H4 (cell line): ENCODE data around the gene NMNAT1. TPM values are rescaled to one million over a fixed set of nuclear protein-coding genes. Genes with fewer than 3 reads are reported as not detected.
"Not testable (repeated sequence)": the region's sequence is repeated elsewhere in the genome, so short reads cannot be mapped to it uniquely, and the experiment has no call there.

Experiments
- DNase-seq: peaks from one replicate; pipeline ENCODE4 v3.0.0-alpha.2; 2015; ENCODE audit warnings: low spot score
- total RNA-seq: library from RNA; depleted of rRNA; stranded (reverse); fragments of >200 nt; shearing (Covaris generic); gene quantifications from 2 replicates; pipeline ENCODE4 v1.2.3, GENCODE V29; 2014; rRNA removed

NMNAT1 gene
- total RNA-seq, 1 experiment from 2014 or later = 5.8 TPM

DNA sequence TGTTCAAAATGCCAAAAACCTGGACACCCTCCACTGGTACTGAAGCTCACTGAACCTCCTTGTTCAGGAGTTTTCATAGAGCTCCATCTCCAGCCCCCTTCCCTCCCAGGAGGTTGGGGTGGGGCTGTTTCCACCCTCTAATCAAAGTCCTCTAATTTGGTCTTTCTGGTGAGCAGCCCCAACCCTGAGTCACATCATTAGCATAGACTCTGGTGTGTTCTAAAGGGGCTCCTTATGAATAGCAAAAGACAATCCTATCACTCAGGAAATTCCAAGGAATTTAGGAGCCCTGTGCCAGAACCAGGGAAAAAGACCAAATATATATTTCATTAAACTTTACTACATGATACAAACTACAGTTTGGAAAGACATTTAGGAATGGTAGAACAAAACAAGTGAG lies 76.3 kb downstream of the NMNAT1 start:
- DNase-seq = no peak

DNA sequence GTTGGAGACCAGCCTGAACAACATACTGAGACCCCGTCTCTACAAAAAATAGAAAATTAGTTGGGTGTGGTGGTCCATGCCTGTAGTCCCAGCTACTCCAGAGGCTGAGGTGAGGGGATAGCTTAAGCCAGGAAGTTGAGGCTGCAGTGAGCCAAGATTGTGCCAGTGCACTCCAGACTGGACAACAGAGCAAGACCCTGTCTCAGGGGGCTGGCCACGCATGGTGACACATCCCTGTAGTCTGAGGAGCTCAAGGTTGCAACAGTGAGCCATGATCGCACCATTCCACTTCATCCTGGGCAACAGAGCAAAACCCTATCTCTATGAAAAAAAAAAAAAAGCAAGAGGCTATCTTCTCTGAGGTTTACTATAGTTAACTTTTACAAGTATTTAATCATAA lies 76.8 kb downstream of the NMNAT1 start:
- DNase-seq = no peak

DNA sequence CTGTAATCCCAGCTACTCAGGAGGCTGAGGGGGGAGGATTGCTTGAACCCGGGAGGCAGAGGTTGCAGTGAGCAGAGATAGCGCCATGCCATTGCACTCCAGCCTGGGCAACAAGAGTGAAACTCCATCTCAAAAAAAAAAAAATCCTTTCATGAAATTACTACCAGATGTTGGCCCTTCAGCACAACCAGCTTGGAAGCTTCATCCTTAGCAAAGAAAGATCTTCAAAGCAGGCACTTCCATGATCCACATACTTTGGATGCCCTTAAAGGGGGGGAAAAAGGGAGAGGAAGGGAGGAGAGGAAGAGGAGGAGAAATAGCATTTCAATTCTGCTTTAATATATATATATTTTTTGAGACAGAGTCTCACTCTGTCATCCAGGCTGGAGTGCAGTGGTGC lies 77.4 kb downstream of the NMNAT1 start:
- DNase-seq = not testable (repeated sequence)

DNA sequence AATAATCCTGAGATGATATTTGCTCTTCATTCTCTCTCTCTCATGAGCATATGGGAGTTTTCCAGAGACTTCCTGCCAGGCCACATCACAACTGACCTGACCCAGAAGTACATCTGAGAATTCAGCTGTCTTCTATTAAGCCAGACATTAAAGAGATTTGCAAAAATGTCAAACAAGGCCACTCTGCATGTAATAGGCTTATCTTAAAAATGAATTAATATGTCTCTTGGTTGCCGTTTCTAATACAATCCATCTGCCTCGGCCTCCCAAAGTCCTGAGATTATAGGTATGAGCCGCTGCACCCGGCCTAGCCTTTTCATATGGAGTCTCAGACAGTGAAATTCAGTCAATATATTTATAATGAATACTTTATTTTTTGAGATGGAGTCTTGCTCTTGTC lies 78.7 kb downstream of the NMNAT1 start:
- DNase-seq = not testable (repeated sequence)

DNA sequence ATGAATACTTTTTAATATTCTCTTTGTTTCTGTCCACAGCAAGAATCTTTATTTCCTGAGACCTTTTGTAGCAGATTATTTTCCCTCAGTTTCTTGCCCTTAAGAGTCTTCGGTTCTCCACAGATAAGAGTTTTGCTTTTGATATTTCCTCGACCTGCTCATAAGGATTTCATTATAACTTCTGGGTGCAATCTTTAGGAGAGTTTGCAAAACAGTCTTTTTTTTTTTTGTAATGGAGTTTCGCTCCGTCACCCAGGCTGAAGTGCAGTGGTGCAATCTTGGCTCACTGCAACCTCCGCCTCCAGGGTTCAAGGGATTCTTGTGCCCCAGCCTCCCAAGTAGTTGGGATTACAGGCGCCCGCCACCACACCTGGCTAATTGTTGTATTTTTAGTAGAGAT lies 79.4 kb downstream of the NMNAT1 start:
- DNase-seq = no peak

DNA sequence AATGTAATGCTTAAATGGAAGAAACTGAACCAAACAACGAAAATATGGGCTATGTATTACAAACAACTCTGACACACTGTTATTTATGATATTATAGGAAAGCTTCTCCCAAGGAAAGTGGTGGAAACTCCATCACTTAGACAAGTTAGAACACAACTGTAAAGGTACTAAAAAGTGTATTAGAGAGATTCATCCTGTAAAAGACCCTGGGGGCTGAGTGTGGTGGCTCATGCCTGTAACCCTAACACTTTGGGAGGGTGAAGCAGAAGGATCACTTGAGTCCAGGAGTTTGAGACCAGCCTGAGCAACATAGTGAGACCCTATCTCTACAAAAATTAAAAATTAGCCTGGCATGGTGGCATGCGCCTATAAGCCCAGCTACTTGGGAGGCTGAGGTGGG lies 82.1 kb downstream of the NMNAT1 start:
- no peak for DNase-seq

DNA sequence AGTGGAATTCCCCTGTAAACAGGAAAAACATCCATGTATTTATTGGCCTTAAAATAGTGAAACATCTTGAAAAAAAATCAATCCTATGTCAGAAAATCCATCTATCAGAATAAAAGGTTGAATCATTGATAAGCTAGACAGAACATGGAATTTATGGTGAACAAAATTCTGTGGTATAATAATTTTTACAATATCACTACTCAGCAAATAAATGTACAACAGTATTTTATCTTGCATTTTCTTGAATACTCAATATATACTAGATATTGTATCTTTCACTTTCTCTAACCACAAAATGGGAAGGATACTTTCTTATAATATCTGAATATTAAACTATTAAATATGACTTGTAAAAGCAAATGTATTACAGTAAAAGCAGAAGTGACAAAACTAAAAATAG lies 83.8 kb downstream of the NMNAT1 start:
- DNase-seq = no peak

DNA sequence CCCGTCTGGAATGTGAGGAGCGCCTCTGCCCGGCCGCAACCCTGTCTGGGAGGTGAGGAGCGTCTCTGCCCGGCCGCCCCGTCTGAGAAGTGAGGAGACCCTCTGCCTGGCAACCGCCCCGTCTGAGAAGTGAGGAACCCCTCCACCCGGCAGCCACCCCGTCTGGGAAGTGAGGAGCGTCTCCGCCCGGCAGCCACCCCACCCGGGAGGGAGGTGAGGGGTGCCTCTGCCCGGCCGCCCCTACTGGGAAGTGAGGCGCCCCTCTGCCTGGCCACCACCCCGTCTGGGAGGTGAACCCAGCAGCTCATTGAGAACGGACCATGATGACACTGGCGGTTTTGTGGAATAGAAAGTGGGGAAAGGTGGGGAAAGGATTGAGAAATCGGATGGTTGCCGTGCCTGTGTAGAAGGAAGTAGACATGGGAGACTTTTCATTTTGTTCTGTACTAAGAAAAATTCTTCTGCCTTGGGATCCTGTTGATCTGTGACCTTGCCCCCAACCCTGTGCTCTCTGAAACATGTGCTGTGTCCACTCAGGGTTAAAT lies 85.8 kb downstream of the NMNAT1 start:
- DNase-seq = not testable (repeated sequence)

DNA sequence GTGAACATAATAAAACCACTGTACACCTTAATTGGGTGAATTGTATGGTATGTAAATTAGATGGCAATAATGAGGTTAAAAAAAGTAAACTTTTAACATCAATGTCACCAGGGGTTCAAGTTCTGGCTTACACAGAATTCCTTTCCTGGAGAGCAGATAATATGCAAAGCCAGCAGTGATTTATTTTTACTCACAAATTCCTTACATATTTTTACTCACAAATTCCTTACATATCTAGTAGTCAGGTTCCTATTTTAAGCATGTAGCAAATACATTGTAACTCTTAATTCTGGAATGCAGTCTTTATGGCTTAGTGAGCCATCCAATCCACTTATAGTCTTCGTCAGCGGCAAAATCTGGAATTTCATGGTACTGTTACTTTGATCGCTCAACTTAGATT lies 88.2 kb downstream of the NMNAT1 start:
- DNase-seq = no peak

DNA sequence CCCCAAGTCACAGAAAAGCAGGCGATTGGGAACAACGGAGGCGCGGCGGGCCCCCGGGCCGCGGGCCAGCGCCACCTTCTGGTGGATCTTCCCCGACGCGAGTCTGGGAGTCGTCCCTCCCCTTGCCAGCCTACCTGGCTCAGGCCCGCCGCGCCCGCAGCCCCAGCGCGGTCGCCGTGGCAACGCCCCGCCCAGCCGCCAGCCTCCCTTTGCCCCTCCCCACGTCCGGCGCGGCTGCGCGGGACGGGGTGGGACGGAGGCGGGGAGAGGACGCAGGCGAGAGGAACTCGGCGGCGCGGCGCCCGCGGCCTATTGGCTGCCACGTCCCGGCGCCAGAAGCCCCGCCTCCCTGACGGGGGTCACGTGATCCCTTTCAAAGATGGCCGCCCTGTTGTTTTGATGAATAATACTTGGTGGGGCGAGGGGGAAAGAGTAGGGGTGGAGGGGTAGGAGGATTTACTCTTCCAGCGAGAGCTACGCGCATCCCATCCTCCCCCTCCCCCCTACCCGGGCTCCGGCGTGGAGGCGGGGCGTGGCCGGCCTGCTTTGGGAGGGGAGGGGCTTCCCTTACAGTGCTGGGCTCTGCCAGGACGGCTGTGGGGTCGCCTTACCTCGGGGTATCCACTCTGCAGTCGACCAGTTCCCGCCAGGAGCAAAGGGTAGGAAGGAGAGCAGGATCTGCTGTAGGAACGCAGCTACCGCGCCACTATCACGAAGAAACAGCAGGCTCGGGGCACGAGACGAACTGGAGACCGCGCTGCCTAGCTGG lies 89.5 kb downstream of the NMNAT1 start, which contains the start of gene UBE4B:
Gene UBE4B, plus strand, starts transcription at position 369 of the 769 bp plus-strand sequence. CDS start 713 bp downstream, outside the sequence.
- peak; percentile 95 for DNase-seq

DNA sequence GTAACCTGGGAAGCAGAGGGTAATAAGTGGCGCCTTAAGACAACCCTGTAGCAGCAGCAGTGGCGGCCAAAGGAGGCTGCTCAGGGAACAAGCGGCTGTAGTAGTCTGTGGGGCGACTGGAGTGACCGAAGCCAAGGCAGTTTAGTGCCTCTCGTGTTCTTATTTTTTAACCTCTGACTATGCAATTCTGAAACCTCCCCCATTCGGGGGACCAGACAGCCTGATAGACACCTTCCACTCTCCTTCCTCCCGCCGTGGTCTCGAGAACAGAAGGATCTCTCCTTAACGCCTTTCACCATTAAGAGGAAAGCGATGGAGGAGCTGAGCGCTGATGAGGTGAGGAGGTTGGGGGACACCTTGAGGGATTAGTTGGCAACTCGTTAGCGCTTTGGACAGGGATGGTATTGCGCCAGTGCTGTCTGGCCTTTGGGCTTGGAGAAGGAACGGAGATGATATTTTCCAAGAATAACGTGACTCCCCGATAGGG lies 90.1 kb downstream of the NMNAT1 start:
- DNase-seq = peak; percentile 25

Other genes with a start within 250 kb of the NMNAT1 start
- 31.0 and 35.3 TPM in 2 replicates for gene CLSTN1, start 119.5 kb upstream of the NMNAT1 start, total RNA-seq
- gene CTNNBIP1, start 33.2 kb upstream of the NMNAT1 start, total RNA-seq = 16.6 and 18.9 TPM in 2 replicates
- gene LZIC, start 84 bp upstream of the NMNAT1 start, total RNA-seq = 27.4 and 37.8 TPM in 2 replicates
- not detected in 2 replicates for gene RBP7, start 53.8 kb downstream of the NMNAT1 start, total RNA-seq
- 23.6 and 32.4 TPM in 2 replicates for gene UBE4B, start 89.5 kb downstream of the NMNAT1 start, total RNA-seq